DND-41 (cell line): Measurements from ENCODE around the gene ZNF445.

ENCODE experiments used
- ATAC-seq: fragments of 200-7000 bp; cut with Tn5 transposase; 3 replicates; pipeline ENCODE4 v1.9.1; 2021; ENCODE audit warnings: low read depth; ENCODE audit not compliant: insufficient read depth
- DNase-seq: peaks from one replicate; pipeline ENCODE4 v3.0.0-alpha.2; 2020
- H2AFZ ChIP-seq: 2 replicates; pipeline ENCODE4 v1.6.0; 2012; ENCODE audit warnings: low read depth, low read length
- H3K27ac ChIP-seq: 2 replicates; pipeline ENCODE4 v1.5.1; 2012; ENCODE audit warnings: low read length, inconsistent platforms
- H3K27me3 ChIP-seq: fragments of 200-600 bp; sonication (generic); 2 replicates; pipeline ENCODE4 v1.6.0; 2012; ENCODE audit warnings: low read length, mild to moderate bottlenecking, inconsistent platforms; ENCODE audit not compliant: insufficient read depth, poor library complexity
- H3K36me3 ChIP-seq: 2 replicates; pipeline ENCODE4 v1.5.1; 2012; ENCODE audit warnings: low read length, inconsistent platforms; ENCODE audit not compliant: insufficient read depth
- H3K4me1 ChIP-seq: 2 replicates; pipeline ENCODE4 v1.5.1; 2012; ENCODE audit warnings: mild to moderate bottlenecking, low read length; ENCODE audit not compliant: insufficient read depth
- H3K4me2 ChIP-seq: 2 replicates; pipeline ENCODE4 v1.6.0; 2012; ENCODE audit warnings: mild to moderate bottlenecking, moderate library complexity, low read length, inconsistent platforms; ENCODE audit not compliant: insufficient read depth
- H3K4me3 ChIP-seq, 2 experiments: fragments of 200-600 bp in 1 of 2; shearing (Covaris generic) in 1 of 2; 2 replicates each; pipeline ENCODE4 v1.5.1; 2012 to 2016; ENCODE audit warnings: inconsistent platforms in 2 of 2, low read length in 2 of 2, mild to moderate bottlenecking in 2 of 2, low read depth in 1 of 2, moderate library complexity in 1 of 2
- H3K79me2 ChIP-seq: 2 replicates; pipeline ENCODE4 v1.6.0; 2012; ENCODE audit warnings: low read length, inconsistent platforms; ENCODE audit not compliant: insufficient read depth
- H3K9ac ChIP-seq: 2 replicates; pipeline ENCODE4 v1.6.0; 2012; ENCODE audit warnings: low read depth, mild to moderate bottlenecking, inconsistent platforms, low read length, moderate library complexity
- H3K9me3 ChIP-seq: 2 replicates; pipeline ENCODE4 v1.5.1; 2012; ENCODE audit warnings: low read length, moderate library complexity, mild to moderate bottlenecking, inconsistent platforms; ENCODE audit not compliant: insufficient read depth, severe bottlenecking
- H4K20me1 ChIP-seq: 2 replicates; pipeline ENCODE4 v1.6.0; 2012; ENCODE audit warnings: low read length; ENCODE audit not compliant: insufficient read depth
- CTCF ChIP-seq: IDR thresholded peaks from 2 replicates; pipeline ENCODE4 v1.5.1; 2012; ENCODE audit warnings: borderline replicate concordance, low read length, moderate library complexity, mild to moderate bottlenecking; ENCODE audit not compliant: poor library complexity, severe bottlenecking; ENCODE audit errors: extremely low read depth
- EZH2 ChIP-seq: IDR thresholded peaks from 3 replicates; pipeline ENCODE4 v1.6.1; 2012; ENCODE audit warnings: borderline replicate concordance, low read depth, mild to moderate bottlenecking, moderate library complexity, low read length, inconsistent platforms; ENCODE audit not compliant: severe bottlenecking

The ZNF445 gene

DNA sequence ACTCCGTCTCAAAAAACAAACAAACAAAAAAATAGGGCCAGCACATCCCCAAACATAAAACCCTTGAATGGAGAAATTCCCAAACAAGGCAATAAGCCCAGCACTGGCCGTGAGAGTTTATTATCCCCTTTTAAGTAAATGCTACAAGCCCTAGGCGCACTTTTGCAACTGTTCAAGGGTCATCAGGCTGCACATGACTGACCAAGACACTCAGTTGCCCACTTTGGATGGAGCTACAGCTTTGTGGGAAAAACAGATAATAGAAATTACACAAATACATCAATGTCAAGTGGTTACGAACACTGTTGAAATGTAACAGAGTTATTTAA is 33.7 kb upstream of the ZNF445 start:
- TF ChIP-seq EZH2 (no peak), CTCF (no peak)
- peaks cover 48% of the 10 kb centered on the region for H3K79me2 ChIP-seq
- H4K20me1 ChIP-seq: peaks cover 14% of the 10 kb centered on the region; the same call in 1 of the 2 replicates
- DNase-seq (no peak), ATAC-seq (no peak)
- peak overlapping the region; percentile 84 for H2AFZ ChIP-seq
- peak overlapping the region; percentile 82 for H3K27ac ChIP-seq
- no peaks in the 10 kb centered on the region for H3K36me3 ChIP-seq
- peaks cover 32% of the 10 kb centered on the region for H3K4me1 ChIP-seq
- H3K9ac ChIP-seq: peak overlapping the region; percentile 69
- H3K27me3 ChIP-seq: no peaks in the 10 kb centered on the region
- no peaks in the 10 kb centered on the region for H3K9me3 ChIP-seq
- H3K4me2 ChIP-seq: peak overlapping the region; percentile 94
- peak overlapping the region; percentile 72 to 85; a peak in 3 of 4 replicates for H3K4me3 ChIP-seq

GRCh38 chr3:44510000-44510368 is 32.5 kb upstream of the ZNF445 start:
- Histone ChIP-seq H3K27ac (peak overlapping the region; percentile 69), H3K9me3 (no peaks in the 10 kb centered on the region), H3K4me2 (peak overlapping the region; percentile 95), H4K20me1 (peaks cover 14% of the 10 kb centered on the region; the same call in 1 of the 2 replicates), H3K4me1 (peaks cover 32% of the 10 kb centered on the region), H3K36me3 (no peaks in the 10 kb centered on the region), H3K9ac (peak overlapping the region; percentile 69), H3K79me2 (peaks cover 60% of the 10 kb centered on the region), H2AFZ (peak overlapping the region; percentile 56), H3K27me3 (no peaks in the 10 kb centered on the region), H3K4me3 (peak overlapping the region; percentile 62 to 72)
- ATAC-seq (peak; percentile 61), DNase-seq (peak; percentile 47)
- no peak for TF ChIP-seq EZH2
- no peak for TF ChIP-seq CTCF

- Histone ChIP-seq H3K4me2 (peak overlapping the region; percentile 95), H4K20me1 (peaks cover 14% of the 10 kb centered on the region; the same call in 1 of the 2 replicates), H3K9ac (peak overlapping the region; percentile 69), H3K79me2 (peaks cover 63% of the 10 kb centered on the region), H3K27ac (peak overlapping the region; percentile 69), H3K4me3 (peak overlapping the region; percentile 62 to 72), H3K36me3 (no peaks in the 10 kb centered on the region), H2AFZ (0 out of 2 replicates have a peak overlapping the region, but pooled peaks have one; percentile 56), H3K4me1 (peaks cover 32% of the 10 kb centered on the region), H3K27me3 (no peaks in the 10 kb centered on the region), H3K9me3 (no peaks in the 10 kb centered on the region)
- TF ChIP-seq EZH2 (no peak), CTCF (no peak)
- ATAC-seq (peak; percentile 21; the same call in 2 of the 3 replicates), DNase-seq (peak; percentile 17)
Measured at GRCh38 chr3:44509393-44509921, 32.0 kb upstream of the ZNF445 start.

GRCh38 chr3:44506961-44507360 is 29.5 kb upstream of the ZNF445 start:
- no peak overlapping the region for H3K4me2 ChIP-seq
- H2AFZ ChIP-seq: no peak overlapping the region
- H3K27me3 ChIP-seq: no peaks in the 10 kb centered on the region
- TF ChIP-seq CTCF (no peak), EZH2 (no peak)
- peaks cover 83% of the 10 kb centered on the region for H3K79me2 ChIP-seq
- peaks cover 32% of the 10 kb centered on the region for H3K4me1 ChIP-seq
- ATAC-seq (no peak), DNase-seq (no peak)
- H3K36me3 ChIP-seq: peaks cover 15% of the 10 kb centered on the region
- no peak overlapping the region for H3K4me3 ChIP-seq
- H3K9ac ChIP-seq: no peak overlapping the region
- peaks cover 3% of the 10 kb centered on the region for H3K9me3 ChIP-seq
- peaks cover 14% of the 10 kb centered on the region; the same call in 1 of the 2 replicates for H4K20me1 ChIP-seq
- no peak overlapping the region for H3K27ac ChIP-seq
